MM.1S (cell line): Measurements from ENCODE around the gene POTEI.
"Not testable (repeated sequence)": the region's sequence is repeated elsewhere in the genome, so short reads cannot be mapped to it uniquely, and the experiment has no call there.

ENCODE experiments used
- CTCF ChIP-seq: fragments of 300-600 bp; sonication (generic); IDR thresholded peaks from 2 replicates; pipeline ENCODE4 v1.5.1; 2016; ENCODE audit warnings: antibody characterized with exemption, low read length, mixed read lengths
- EZH2 ChIP-seq: fragments of 300-600 bp; sonication (generic); optimal IDR thresholded peaks from 2 replicates; pipeline ENCODE3; 2017; ENCODE audit warnings: low read depth, mild to moderate bottlenecking, antibody characterized with exemption, low read length, mixed read lengths
- EZH2phosphoT487 ChIP-seq: fragments of 300-600 bp; sonication (generic); IDR thresholded peaks from 2 replicates; pipeline ENCODE4 v1.6.1; 2018; ENCODE audit warnings: antibody characterized with exemption, low read length

GRCh38 chr2:130531225-130531624 is 22.1 kb upstream of the POTEI start:
- not testable (repeated sequence) for TF ChIP-seq CTCF, EZH2, EZH2phosphoT487
